ENCODE measurements around the gene PEAR1. TPM values are rescaled to one million over a fixed set of nuclear protein-coding genes. Genes with fewer than 3 reads are reported as not detected.

The PEAR1 gene, protein sequence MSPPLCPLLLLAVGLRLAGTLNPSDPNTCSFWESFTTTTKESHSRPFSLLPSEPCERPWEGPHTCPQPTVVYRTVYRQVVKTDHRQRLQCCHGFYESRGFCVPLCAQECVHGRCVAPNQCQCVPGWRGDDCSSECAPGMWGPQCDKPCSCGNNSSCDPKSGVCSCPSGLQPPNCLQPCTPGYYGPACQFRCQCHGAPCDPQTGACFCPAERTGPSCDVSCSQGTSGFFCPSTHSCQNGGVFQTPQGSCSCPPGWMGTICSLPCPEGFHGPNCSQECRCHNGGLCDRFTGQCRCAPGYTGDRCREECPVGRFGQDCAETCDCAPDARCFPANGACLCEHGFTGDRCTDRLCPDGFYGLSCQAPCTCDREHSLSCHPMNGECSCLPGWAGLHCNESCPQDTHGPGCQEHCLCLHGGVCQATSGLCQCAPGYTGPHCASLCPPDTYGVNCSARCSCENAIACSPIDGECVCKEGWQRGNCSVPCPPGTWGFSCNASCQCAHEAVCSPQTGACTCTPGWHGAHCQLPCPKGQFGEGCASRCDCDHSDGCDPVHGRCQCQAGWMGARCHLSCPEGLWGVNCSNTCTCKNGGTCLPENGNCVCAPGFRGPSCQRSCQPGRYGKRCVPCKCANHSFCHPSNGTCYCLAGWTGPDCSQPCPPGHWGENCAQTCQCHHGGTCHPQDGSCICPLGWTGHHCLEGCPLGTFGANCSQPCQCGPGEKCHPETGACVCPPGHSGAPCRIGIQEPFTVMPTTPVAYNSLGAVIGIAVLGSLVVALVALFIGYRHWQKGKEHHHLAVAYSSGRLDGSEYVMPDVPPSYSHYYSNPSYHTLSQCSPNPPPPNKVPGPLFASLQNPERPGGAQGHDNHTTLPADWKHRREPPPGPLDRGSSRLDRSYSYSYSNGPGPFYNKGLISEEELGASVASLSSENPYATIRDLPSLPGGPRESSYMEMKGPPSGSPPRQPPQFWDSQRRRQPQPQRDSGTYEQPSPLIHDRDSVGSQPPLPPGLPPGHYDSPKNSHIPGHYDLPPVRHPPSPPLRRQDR
- total RNA-seq (2014; rRNA removed; shearing (Covaris generic)) (not detected in 2 replicates), total RNA-seq (2022) (not detected in 2 replicates), Bru-seq, nascent RNA (not detected), BruChase-seq, experiment 1, labeled RNA remaining after a 6-hour chase (not detected), BruChase-seq, experiment 2, labeled RNA remaining after a 2-hour chase (not detected)
- long read RNA-seq, result 0 reads

DNA sequence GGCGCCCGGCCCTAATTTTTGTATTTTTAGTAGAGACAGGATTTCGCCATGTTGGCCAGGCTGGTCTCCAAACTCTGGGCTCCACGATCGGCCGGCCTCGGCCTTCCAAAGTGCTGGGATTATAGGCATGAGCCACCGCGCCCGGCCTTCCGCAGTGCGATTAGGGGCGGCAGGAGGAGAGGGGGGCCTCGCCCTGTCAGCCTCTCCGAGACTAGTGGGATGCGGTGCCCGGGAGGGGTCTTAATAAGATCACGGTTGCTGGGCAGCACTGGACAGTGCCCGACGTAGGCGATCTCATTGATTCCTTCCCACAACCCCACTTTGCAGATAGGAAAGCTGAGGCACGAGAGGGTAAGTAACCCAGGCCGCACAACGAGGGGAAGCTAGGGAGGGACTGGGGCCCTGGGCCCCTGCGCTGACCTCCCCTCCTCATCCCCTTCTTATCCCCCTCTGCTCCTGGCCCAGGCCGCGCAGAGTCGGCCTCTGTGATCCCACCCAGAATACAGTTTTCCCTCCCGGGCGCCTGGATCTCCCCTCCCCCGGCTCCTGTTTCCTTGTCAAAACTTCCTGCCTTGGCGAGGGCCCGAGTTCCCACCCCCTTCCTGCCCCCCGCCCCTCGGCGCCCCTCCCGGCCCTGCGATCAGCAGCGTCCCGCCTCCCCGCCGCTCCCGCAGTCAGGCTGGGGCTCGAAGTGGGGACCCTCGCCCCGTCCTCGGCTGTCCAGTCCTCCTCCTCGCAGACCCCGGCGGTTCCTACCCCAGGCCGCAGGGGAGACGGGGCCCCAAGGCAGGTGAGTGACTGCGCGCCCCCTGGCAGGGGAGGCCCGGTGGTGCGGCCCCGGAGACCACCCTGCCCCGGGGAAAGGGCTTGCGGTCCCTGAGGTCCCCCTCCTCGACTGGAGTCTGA, at the start of gene PEAR1:
Gene PEAR1 (plus strand): TSS at position 671 of the 906 bp plus-strand sequence. CDS start 10,209 bp downstream, outside the sequence.
- POLR2A ChIA-PET, result no interaction called here
- BruUV-seq (replicated peaks), result no TSS peak
- H4K20me1 ChIP-seq (ENCODE audit: insufficient read depth, low read length), result no peaks in the 10 kb centered on the region
- H3K27ac ChIP-seq (ENCODE audit: low read depth, low read length, poor library complexity, severe bottlenecking), result no peak within 1 kb of the TSS
- no peaks in the 10 kb centered on the region for H3K36me3 ChIP-seq (ENCODE audit: insufficient read depth, low read length)
- DNase-seq (ENCODE audit: low spot score), result no peak
- no peaks in the 10 kb centered on the region for H3K4me1 ChIP-seq (ENCODE audit: insufficient read depth, low read length, poor library complexity, severe bottlenecking)
- H3K79me2 ChIP-seq (ENCODE audit: insufficient read depth, low read depth, low read length), result no peaks in the 10 kb centered on the region
- no peaks in the 10 kb centered on the region for H3K9me2 ChIP-seq (ENCODE audit: insufficient read depth, low read length)
- no peaks in the 10 kb centered on the region for H3K9me3 ChIP-seq (ENCODE audit: low read length)
- TF ChIP-seq EZH2phosphoT487 (IDR thresholded peaks at IDR 0.05; ENCODE audit: borderline replicate concordance, low read depth, low read length), result no peak
- TF ChIP-seq, protein P1, sequence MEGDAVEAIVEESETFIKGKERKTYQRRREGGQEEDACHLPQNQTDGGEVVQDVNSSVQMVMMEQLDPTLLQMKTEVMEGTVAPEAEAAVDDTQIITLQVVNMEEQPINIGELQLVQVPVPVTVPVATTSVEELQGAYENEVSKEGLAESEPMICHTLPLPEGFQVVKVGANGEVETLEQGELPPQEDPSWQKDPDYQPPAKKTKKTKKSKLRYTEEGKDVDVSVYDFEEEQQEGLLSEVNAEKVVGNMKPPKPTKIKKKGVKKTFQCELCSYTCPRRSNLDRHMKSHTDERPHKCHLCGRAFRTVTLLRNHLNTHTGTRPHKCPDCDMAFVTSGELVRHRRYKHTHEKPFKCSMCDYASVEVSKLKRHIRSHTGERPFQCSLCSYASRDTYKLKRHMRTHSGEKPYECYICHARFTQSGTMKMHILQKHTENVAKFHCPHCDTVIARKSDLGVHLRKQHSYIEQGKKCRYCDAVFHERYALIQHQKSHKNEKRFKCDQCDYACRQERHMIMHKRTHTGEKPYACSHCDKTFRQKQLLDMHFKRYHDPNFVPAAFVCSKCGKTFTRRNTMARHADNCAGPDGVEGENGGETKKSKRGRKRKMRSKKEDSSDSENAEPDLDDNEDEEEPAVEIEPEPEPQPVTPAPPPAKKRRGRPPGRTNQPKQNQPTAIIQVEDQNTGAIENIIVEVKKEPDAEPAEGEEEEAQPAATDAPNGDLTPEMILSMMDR (conservative IDR thresholded peaks at IDR 0.05; ENCODE audit: low read length), result no peak
- H3K4me3 ChIP-seq (ENCODE audit: low read depth, low read length, poor library complexity, severe bottlenecking), result no peak within 1 kb of the TSS
- CTCF ChIA-PET (ENCODE audit: unreplicated experiment), result no interaction called here
- intact Hi-C loops (cut with micrococcal nuclease; ENCODE audit: unreplicated experiment), result no loop called here
- no peak within 1 kb of the TSS for H2AFZ ChIP-seq (ENCODE audit: low read length)
- H3K4me2 ChIP-seq (ENCODE audit: low read length), result no peak within 1 kb of the TSS

DNA sequence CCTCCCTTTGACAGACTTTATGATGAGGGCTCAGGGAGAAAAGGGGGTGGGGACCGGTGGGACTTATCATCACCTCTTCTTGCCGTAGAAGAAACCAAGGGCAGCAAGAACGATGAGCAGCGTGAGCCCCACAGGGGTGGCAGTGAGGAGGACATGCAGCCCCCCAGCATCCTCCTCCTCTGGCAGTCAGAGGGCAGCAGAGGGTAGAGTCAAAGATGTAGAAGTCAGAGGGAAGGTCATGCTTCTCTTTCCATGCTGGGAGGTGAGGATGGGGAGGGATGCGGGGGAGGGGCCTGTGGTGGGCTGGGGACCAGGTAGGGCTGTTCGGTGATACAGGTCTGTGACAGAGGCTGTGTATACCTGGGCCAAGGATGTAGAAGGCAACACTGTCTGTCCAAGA, 49.4 kb upstream of the PEAR1 start:
- no peak overlapping the region for H3K27ac ChIP-seq (ENCODE audit: low read depth, low read length, poor library complexity, severe bottlenecking)

More for the DNA sequence above, 49.4 kb upstream of the PEAR1 start:
- Histone ChIP-seq H3K4me2 (ENCODE audit: low read length) (no peak overlapping the region), H2AFZ (ENCODE audit: low read length) (no peak overlapping the region), H3K4me3 (ENCODE audit: low read depth, low read length, poor library complexity, severe bottlenecking) (no peak overlapping the region), H3K4me1 (ENCODE audit: insufficient read depth, low read length, poor library complexity, severe bottlenecking) (no peaks in the 10 kb centered on the region), H3K79me2 (ENCODE audit: insufficient read depth, low read depth, low read length) (no peaks in the 10 kb centered on the region), H4K20me1 (ENCODE audit: insufficient read depth, low read length) (no peaks in the 10 kb centered on the region; the same call in 1 of the 2 replicates), H3K36me3 (ENCODE audit: insufficient read depth, low read length) (no peaks in the 10 kb centered on the region), H3K9me2 (ENCODE audit: insufficient read depth, low read length) (no peaks in the 10 kb centered on the region), H3K9me3 (ENCODE audit: low read length) (no peaks in the 10 kb centered on the region)
- POLR2A ChIA-PET, result no interaction called here
- DNase-seq (ENCODE audit: low spot score), result no peak
- TF ChIP-seq, protein P1 (conservative IDR thresholded peaks at IDR 0.05; ENCODE audit: low read length), result no peak
- no peak for TF ChIP-seq EZH2phosphoT487 (IDR thresholded peaks at IDR 0.05; ENCODE audit: borderline replicate concordance, low read depth, low read length)
- CTCF ChIA-PET (ENCODE audit: unreplicated experiment), result no interaction called here
- intact Hi-C loops (cut with micrococcal nuclease; ENCODE audit: unreplicated experiment), result no loop called here
- BruUV-seq (replicated peaks), result no TSS peak
